Skeletal muscle cell (primary cell): ENCODE data around the gene SSRP1.

Experiments
- DNase-seq: peaks from one replicate; pipeline ENCODE4 v3.0.0-alpha.2; 2010; ENCODE audit warnings: low read depth
- H3K4me3 ChIP-seq: 2 replicates; pipeline ENCODE4 v1.5.1; 2011; ENCODE audit warnings: low read depth, mild to moderate bottlenecking, control low read depth, low read length, moderate library complexity

The SSRP1 gene

GRCh38 chr11:57360991-57361390 is 25.3 kb upstream of the SSRP1 start:
- H3K4me3 ChIP-seq: no peak overlapping the region
- DNase-seq: no peak

DNA sequence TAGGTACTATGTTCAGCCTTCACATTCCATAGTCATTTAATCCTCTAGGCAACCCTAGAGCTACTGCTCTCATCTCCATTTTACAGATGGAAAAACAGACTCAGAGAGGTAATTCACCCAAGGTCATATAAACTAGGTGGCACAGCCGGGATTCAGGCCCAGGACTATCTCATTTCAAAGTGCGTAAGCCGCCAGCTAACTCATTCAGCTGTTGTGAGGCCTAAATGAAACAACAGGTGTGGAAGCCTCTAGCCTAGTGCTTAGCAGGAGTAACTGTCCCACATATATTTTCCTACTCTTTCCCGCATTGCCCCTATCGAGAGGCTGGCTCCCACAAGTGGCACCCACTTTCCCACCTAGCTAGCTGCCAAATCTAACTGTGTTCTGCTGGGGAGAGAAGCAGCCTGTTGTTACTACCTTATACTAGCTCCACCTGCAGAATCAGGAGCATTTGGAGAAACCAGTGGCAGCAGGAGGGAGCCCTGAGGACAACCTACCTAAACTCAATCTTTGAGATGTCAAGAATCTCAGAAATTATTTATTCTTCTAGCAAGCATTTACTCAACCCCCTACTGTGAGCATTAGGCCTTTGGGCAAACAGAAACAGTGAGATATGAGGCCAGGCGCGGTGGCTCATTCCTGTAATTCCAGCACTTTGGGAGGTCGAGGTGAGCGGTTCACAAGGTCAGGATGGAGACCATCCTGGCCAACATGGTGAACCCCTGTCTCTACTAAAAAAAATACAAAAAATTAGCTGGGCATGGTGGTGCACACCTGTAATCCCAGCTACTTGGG is 24.4 kb upstream of the SSRP1 start:
- DNase-seq: no peak
- H3K4me3 ChIP-seq: no peak overlapping the region

DNA sequence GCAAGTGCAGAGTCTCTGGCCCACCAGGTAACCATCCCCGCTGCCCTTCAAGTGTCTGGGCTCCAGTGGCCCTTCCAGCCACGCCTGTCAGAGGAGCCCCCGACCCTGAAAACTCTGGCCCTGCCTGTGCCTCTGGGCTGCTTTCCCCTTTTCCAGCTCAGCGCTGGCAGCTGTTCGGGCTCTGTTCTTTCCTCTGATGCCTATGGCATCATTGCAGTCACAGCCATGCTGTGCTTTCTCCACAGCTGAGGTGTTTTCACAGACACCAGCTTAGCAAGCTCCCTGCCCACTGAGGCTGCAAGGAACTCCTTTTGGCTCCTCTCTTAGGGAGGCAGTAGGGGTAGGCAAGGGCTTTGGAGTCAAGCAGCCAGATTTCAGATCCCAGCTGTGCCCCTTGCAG is 23.7 kb upstream of the SSRP1 start:
- no peak for DNase-seq
- no peak overlapping the region for H3K4me3 ChIP-seq

DNA sequence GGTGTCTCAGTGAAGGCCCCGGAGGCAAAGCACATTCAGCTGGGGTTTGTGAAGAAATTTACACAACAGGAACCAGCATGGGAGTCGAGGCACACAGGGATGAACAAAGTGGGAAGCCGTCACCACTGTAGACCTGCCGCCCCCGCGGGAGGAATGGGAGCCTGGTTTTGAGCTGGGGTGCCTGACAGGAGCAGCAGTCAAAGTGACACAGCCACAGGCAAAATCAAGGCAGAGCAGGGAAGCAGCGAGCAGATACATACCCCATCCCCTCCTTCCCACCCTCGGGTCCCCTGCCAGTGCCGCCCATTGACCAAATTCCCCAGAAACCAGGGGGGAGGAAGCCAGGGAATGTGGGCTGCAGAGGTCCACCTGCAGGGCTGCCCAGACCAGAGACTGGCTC is 23.3 kb upstream of the SSRP1 start:
- no peak for DNase-seq
- no peak overlapping the region for H3K4me3 ChIP-seq

GRCh38 chr11:57358543-57358961 is 22.9 kb upstream of the SSRP1 start:
- no peak overlapping the region for H3K4me3 ChIP-seq
- no peak for DNase-seq

GRCh38 chr11:57357856-57358255 is 22.2 kb upstream of the SSRP1 start:
- no peak for DNase-seq

DNA sequence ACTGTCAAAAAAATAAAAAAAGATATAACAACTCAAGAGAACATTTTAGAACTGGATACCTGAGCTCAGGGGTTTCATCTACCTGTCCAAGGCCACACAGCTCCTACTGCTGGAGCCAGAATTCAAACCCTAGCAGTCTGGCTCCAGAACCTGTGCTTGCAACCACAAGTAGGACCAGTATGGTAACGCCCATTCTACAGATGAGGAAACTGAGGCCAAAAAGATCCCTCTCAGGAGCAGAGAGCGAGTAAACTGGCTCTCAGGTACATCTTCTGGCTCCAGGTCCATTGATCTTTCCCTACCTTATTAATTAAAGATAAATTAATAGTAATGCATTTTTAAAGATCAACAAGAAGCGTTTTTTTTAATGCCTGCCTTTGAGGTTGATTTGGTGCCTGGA is 21.6 kb upstream of the SSRP1 start:
- no peak for DNase-seq

More at GRCh38 chr11:57357856-57358255, 22.2 kb upstream of the SSRP1 start:
- H3K4me3 ChIP-seq: no peak overlapping the region

GRCh38 chr11:57356268-57356667 is 20.6 kb upstream of the SSRP1 start:
- no peak for DNase-seq

More for the DNA sequence above, 21.6 kb upstream of the SSRP1 start:
- H3K4me3 ChIP-seq: no peak overlapping the region

GRCh38 chr11:57354699-57355098 is 19.0 kb upstream of the SSRP1 start:
- no peak for DNase-seq
- H3K4me3 ChIP-seq: no peak overlapping the region

More at GRCh38 chr11:57356268-57356667, 20.6 kb upstream of the SSRP1 start:
- H3K4me3 ChIP-seq: no peak overlapping the region

GRCh38 chr11:57353852-57354251 is 18.2 kb upstream of the SSRP1 start:
- DNase-seq: no peak

GRCh38 chr11:57353446-57353845 is 17.8 kb upstream of the SSRP1 start:
- DNase-seq: no peak
- H3K4me3 ChIP-seq: no peak overlapping the region

More at GRCh38 chr11:57353852-57354251, 18.2 kb upstream of the SSRP1 start:
- H3K4me3 ChIP-seq: no peak overlapping the region

GRCh38 chr11:57353036-57353435 is 17.3 kb upstream of the SSRP1 start:
- no peak overlapping the region for H3K4me3 ChIP-seq
- DNase-seq: no peak

GRCh38 chr11:57349491-57350274 is 14.0 kb upstream of the SSRP1 start:
- no peak for DNase-seq
- no peak overlapping the region for H3K4me3 ChIP-seq

- no peak for DNase-seq
- H3K4me3 ChIP-seq: no peak overlapping the region
Observed at GRCh38 chr11:57348636-57349313, 13.1 kb upstream of the SSRP1 start.

- no peak for DNase-seq
- no peak overlapping the region for H3K4me3 ChIP-seq
Observed at GRCh38 chr11:57348052-57348451, 12.4 kb upstream of the SSRP1 start.

- no peak overlapping the region for H3K4me3 ChIP-seq
- DNase-seq: no peak
Observed at GRCh38 chr11:57347336-57347735, 11.6 kb upstream of the SSRP1 start.

DNA sequence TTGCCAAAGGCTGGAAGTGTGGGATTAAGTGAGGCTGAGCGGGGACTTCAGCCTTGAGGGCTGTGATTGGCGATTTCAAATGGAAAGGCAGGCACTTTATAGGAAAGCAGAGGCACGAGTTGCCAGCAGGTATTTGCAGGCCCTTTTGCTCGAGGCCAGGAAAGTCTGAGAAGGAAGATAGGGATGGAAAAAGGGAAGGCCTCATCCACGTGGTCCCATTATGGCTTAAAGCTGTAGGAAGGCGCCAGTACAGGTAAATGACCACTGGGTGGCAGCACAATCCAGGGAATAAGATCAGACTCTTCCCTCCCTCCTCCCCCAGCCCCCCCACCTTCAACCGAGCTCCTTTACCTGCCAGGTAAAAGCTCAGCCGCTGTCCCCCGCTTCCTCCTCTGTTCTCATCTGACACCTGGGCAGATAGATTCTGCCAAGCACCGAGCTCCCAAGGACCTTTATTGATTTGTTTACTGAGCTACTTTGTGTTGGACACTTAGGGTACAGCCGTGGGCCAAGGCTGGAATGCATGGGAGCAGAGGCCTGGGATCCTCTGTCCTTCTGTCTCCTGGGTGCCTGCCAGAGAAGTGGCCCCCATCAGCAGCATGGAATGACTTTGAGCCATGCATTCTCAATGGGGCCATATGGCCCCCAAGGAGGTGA is 10.0 kb upstream of the SSRP1 start:
- no peak for DNase-seq
- no peak overlapping the region for H3K4me3 ChIP-seq

GRCh38 chr11:57344826-57345225 is 9.1 kb upstream of the SSRP1 start:
- no peak for DNase-seq
- no peak overlapping the region for H3K4me3 ChIP-seq

- DNase-seq: no peak
Observed at GRCh38 chr11:57343825-57344224, 8.1 kb upstream of the SSRP1 start.

DNA sequence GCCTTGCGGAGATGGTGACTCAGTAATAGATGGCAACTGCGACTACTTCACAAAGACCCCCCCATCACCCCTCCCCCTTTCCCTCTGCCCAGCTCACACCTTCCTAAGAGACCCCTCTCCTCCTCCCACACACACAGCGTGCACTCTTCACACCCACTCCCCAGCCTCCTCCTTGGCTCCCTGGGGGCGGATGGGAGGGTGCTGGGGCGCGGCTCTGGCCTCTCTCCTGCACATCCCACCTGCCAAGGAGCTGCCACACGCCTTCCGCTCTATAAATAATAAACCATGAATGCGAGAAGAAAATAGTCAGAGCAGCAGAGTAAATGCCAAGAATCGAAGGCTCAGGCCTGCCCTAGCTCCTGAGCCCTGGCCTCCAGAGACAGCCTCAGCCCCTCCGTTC is 7.0 kb upstream of the SSRP1 start:
- no peak for DNase-seq
- no peak overlapping the region for H3K4me3 ChIP-seq

More at GRCh38 chr11:57343825-57344224, 8.1 kb upstream of the SSRP1 start:
- H3K4me3 ChIP-seq: no peak overlapping the region
